GM19455 (cell line): Measurements from ENCODE around the gene RNASE2.
"Not testable (repeated sequence)": the region's sequence is repeated elsewhere in the genome, so short reads cannot be mapped to it uniquely, and the experiment has no call there.

ENCODE experiments used
- ATAC-seq: cut with Tn5 transposase; IDR thresholded peaks from one replicate; pipeline ENCODE4 v1.9.1; 2021; ENCODE audit not compliant: unreplicated experiment

Gene RNASE2

DNA sequence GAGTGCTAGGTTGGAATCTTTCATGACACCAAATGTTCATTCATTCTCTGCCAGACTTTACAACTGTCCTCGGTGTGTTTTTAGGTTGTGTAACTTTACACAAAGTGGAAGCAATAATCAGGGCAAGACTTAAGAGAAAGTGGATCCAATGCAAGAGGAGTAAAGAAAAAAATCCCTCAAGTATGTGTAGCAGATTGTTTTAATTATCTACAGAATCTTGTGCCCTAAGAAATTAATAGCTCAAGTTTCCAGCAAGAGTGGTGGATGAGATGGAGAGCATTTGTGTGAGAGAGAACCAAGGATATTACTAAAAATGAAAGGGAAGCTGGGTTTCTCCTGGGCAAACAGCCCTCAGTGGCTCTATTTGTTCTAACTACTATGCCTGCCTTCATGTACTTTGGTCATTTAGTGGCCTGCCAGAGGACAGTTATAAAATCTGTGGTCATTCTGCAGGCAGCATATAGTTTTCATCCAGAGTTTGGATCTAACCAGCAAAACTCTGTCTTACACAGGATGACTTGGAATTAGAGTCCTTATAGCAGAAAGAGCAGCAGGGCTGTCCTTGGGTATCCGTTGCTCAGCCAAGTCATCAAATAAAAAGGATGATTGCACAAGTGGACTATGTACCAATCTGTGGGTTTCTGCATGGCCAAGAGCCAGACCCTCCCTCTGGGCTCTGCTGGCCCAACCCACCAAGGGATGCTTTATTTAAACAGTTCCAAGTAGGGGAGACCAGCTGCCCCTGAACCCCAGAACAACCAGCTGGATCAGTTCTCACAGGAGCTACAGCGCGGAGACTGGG is at the start of gene RNASE2:
RNASE2 (plus strand) TSS at position 752 of the 802 bp plus-strand sequence. CDS start 285 bp downstream, outside the sequence.
- ATAC-seq = not testable (repeated sequence)

DNA sequence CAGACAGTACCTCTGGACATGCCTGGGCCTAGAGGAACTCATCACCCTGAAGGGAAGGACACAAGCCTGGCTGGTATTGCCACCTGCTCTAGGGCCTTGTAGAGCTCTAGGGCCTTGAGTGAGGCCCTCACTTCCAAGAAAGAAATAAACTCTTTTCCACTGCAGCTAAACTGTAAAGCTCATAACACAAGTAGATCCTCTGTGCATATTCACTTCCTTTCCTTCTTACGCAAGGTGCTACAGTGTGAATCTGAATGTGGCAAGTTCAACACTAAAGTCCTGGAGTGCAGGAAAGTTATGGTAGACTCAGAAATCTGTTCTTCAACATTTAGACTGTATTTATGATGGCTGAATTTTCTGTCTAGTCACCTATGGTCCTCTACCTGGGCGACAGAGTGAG is 49.6 kb upstream of the RNASE2 start:
- ATAC-seq = no peak

DNA sequence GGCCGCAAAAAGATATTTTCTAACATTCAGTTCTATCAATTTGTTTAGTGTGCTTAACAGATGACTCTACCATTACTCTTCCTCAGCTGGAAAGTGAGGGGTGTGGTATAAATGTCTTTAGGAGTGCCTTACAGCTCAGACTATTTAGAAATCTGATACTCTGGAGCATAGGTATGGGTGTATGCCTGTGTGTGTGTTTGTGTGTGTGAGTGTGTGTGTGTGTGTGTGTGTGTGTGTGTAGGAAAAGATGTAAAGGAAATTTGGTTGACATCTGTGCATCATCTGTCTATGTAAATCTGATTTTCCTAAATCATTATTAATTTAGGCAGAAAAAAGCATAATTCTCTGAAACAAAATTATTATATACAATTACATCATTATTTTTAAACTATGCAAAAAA is 48.1 kb upstream of the RNASE2 start:
- ATAC-seq = no peak

DNA sequence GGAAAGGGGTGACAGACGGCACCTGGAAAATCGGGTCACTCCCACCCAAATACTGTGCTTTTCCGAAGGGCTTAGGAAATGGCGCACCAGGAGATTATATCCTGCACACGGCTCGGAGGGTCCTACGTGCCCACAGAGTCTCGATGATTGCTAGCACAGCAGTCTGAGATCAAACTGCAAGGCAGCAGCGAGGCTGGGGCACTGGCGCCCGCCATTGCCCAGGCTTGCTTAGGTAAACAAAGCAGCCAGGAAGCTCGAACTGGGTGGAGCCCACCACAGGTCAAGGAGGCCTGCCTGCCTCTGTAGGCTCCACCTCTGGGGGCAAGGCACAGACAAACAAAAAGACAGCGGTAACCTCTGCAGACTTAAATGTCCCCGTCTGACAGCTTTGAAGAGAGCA is 44.5 kb upstream of the RNASE2 start:
- not testable (repeated sequence) for ATAC-seq

DNA sequence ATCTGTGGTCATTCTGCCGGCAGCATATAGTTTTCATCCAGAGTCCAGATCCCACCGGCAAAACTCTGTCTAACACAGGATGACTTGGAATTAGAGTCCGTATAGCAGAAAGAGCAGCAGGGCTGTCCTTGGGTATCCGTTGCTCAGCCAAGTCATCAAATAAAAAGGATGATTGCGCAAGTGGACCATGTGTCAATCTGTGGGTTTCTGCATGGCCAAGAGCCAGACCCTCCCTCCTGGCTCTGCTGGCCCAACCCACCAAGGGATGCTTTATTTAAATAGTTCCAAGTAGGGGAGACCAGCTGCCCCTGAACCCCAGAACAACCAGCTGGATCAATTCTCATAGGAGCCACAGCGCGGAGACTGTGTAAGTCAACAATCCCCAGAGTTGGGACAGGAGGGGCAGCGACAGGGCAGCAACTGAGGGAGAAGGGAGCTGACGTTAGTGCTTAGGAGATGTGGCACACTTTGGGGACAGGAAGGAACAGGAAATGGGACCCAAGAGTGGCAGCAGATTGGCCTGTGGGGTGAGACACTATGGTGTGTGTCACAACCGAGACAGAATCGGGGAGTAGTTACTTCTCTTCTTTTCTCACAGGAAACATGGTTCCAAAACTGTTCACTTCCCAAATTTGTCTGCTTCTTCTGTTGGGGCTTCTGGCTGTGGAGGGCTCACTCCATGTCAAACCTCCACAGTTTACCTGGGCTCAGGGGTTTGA is 36.1 kb upstream of the RNASE2 start:
- not testable (repeated sequence) for ATAC-seq

DNA sequence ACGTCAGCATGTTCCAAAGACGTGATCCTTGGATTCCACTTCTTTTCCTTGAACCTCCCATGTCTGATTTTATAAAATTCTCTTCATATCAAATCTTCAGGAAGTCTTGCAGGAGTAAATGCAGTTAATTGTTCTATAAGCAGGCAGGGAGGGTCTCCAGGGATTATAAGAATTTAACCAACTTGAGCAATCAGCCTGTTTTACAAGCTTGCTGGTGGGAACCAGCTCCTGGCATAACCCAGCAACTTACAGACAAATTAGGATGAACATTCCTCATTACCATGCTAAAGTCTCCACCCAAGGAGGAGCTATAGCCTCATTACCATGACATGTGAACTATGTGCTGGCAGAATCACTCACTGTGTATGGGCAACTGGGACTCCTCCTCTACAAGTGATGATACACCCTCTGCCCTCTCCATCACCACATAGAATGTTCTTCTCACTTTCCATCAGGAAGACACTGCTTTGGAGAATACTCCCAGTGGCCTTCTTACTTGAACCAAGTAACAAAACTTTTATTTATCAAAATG is 31.5 kb upstream of the RNASE2 start:
- ATAC-seq = not testable (repeated sequence)

DNA sequence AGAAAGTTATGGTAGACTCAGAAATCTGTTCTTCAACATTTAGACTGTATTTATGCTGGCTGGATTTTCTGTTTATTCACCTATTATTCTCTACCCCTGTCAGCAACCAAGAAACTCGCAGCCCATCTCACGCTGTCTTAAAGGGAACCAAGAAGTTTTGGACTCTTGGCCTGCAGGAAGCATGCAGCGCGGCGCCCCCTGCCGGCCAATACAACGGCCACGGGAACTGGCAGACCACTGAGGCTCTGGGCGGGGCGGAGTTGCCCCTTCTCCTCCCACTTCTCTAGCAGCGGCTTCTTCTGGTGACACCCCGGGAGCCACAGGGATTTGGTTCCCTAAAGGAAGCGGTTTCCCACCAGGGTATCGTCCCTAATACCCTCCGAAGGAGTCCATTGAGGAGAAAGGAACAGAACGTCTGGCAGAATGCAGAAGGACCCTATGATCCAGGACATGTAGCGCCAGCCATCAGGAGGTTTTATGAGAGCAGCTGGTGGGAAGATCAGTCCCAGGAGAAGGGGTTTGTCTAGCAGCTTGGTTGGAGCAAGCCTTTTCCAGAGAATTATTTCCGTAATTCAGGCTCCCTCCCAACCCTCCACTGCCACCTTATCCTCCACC is 21.0 kb upstream of the RNASE2 start:
- no peak for ATAC-seq

DNA sequence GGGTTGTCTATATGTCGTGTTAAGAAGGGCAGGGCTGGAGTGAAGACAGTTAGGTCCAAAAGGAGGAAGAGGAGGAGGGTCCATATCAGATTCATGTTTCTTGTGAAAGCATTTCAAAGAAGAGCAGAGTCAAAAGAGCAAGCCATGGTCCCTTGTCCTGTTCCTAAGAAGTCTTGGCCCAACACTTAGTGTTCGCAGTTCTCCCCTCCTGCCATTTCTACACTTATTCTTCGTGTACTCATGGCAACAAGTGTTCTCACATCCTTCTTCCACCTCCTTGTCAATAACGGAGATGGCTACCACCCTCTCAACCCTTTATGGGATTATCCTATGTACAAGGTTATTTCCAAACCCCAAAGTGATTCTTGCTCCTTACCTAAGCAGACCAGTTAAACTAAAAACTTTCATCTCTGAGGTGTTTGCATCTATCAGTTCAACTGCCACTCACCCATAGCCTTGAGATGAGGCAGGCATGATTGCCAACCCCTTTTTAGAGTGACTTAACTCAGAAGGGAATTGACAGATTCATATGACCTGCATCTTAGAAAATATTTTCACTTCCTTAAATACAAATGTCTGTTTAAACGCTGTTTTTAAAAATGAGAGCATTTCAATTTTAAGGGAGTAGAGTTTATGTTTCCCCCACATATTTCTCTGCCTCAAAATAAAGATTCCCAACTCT is 19.8 kb upstream of the RNASE2 start:
- no peak for ATAC-seq

DNA sequence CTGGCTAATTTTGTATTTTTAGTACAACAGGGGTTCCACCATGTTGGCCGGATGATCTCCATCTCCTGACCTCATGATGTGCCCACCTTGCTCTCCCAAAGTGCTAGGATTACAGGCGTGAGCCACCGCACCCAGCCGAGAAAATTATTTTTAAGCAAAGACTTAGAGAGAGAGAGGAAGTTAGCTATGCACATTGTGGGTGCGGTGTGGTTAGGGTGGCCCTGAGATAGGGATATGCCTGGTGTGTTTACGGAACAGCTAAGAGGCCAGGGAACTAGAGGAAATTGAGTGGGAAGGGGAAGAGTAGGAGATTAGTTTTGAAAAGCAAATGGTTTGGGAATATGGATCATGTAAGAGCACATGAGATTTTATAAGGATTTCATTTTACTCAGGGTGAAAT is 10.1 kb upstream of the RNASE2 start:
- not testable (repeated sequence) for ATAC-seq

DNA sequence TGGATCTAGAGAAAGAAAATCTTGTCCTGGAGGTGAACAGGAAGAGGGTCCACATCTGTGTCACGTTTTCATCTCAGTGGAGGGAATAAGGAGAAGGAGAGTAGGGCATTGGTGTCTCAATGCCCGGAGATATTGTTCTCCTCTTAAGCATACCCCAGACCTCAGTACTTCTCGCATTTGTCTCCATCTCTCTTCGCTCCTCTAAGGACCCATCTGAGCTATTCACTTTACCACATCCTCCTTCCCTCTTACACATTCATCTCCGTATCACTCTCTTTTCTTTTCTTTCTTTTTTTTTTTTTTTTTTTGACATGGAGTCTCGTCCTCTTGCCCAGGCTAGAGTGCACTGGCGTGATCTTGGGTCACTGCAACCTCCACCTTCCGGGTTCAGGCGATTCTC is 8.6 kb upstream of the RNASE2 start:
- not testable (repeated sequence) for ATAC-seq

DNA sequence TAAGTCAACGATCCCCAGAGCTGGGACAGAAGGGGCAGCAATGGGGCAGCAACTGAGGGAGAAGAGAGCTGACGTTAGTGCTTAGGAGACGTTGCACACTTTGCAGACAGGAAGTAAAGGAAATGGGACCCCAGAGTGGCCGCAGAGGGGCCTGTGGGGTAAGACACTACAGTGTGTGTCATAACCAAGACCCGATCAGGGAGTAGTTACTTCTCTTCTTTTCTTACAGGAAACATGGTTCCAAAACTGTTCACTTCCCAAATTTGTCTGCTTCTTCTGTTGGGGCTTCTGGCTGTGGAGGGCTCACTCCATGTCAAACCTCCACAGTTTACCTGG is 219 bp downstream of the RNASE2 start:
- ATAC-seq = not testable (repeated sequence)

DNA sequence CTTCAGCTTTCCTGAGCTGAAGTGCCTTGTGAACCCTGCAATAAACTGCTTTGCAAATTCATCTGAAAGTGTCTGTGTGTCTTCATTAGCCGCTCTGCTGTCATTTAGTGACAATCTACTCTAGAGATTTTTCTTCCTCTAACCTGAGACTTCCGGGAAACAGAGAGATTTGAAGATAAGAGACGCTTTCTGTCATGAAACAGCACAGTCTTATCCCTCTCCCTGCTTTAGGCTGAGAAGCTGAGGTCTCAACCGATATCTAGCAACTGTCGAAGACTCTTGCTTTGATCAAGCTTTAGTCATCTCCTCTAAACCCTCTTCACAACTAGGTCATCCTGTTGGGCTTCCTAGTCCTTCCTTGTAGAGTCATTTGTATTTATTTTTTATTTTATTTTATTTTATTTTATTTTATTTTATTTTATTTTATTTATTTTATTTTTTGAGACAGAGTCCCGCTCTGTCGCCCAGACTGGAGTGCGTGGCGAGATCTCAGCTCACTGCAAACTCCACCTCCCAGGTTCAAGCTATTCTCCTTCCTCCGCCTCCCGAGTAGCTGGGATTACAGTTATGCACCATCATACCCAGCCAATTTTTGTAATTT is 1.2 kb downstream of the RNASE2 start:
- ATAC-seq = no peak

DNA sequence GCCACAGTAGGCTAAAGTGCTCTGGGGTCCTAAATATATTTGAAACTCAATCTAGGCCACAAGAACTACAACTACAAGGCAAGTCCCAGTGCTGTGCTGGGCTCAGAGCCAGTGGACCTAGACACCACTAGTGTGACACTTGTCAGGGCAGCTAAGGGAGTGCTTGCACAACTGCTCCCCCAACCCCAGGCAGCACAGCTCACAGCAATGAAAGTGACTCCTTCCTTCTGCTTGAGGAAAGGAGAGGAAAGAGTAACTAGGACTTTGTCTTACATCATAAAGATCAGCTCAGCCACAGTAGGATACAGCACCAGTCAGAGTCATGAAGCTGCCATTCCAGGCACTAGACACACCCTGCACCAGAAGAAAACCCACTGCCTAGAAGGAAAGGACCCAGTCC is 3.7 kb downstream of the RNASE2 start:
- ATAC-seq = not testable (repeated sequence)

DNA sequence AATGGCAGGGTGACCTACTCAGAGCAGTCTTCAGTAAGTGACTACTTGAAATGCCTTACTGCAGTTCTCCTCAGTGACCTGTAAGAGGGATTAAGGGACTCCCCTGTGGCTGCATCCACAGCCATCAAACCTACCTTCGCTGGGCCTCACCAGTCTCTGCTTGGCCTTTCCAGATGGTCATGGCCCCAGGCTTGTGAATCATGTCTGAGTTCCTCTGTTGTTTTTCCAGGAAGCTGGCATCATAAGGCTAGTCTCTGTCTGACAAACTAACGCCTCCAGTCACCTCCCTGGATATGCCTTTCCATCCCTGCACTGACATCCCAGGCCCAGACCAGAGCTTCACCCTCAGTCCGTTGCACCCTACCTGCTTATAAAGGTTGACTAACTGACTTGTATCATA is 14.0 kb downstream of the RNASE2 start:
- no peak for ATAC-seq

DNA sequence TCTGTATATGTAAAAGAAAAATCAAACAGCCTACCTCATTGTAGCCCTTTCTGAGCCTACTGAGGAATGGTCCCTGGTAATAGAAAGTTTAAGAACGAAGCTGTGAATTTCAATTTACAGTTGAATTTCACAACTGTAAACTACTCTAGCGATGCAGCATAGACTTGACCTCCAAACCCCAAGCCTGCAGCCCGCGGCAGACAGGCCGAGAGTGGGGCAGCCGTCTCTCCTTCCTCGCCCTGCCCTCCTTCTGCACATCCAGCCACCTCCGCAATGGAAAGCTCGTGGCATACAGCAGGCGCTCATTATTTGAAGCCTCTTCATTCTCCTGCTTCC is 15.3 kb downstream of the RNASE2 start:
- ATAC-seq = no peak

DNA sequence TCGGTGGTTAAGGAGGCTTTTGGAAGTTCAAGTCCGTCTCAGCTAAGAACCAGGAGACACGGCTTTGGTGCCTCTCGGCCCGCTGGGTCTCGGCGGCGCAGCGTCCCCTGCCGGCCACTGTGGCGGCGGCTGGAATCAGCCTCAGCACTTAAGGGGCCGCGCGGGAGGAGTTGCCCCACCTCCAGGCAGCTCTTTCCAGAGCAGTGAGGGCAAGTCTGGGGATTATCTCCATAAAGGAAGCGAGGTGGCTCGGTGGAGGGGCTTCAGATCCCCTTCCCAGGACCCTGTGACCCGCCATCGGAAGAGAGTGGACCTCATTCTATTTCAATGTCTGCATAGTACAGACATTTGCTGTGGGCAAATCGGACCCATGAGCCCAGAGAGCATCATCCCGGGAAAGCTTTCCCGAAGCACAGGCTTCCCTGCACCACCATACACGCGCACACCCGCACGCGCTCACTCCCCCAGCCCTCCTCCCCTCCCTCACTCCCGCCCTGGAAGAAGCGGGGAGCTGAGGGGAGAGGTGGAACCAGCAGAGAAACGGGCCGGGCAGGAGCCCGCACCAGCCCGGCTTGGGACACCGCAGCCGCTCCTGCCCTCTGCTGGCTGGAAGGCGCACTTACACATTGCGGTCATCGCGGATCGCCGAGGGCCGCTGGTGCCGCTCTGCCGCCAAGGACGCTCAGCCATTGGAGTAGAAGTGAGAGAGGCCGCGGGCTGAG is 15.9 kb downstream of the RNASE2 start:
- ATAC-seq = peak; percentile 92

DNA sequence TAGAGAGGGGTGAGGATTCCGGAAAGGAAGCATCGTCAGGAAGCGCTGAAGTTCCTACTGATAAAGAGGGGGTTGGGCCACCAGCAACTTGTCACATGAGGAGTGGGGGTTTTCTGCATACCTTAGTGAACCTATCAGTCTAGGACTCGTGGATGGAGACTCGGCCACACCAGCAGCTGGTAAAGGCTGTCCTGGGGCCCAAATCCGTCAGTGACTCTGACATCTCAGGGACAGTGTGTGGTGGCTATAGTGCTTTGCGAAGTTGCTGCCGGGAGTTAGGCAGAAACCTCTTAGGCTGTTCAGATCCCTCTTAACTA is 16.4 kb downstream of the RNASE2 start:
- ATAC-seq = peak; percentile 15

DNA sequence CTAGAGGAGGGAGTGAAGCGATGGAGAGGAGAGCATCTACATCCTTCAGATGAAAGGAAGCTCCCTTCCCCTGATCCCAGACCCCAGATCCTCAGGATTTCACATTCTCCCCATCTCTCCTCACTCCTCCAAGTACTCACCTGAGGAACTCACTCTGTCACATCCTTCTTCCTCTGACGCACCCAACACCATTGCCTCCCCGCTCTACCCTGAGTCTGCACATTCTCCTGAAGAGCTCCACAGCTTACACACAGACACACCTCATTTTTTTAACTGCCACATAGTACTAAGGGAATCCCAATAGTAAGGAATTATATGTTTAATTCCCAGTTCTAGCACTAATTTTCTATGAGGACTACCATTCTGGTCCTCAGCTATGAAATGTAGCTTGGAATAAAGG is 18.2 kb downstream of the RNASE2 start:
- ATAC-seq = no peak

DNA sequence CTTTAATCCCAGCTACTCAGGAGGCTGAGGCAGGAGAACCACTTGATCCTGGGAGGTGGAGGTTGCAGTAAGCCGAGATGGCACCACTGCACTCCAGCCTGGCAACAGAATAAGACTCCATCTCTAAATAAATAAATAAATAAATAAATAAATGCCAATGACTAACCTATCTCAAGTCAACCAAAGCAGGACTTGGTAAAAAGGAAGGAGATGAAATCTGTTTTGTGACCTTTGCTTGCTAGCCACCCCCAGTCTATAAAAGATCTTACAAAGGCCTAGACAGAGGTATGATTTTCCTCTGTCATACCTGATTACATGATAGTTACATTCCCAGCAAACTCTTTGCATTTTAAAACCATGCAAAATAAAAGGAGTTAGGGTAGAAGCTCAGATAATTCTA is 21.0 kb downstream of the RNASE2 start:
- ATAC-seq = no peak

DNA sequence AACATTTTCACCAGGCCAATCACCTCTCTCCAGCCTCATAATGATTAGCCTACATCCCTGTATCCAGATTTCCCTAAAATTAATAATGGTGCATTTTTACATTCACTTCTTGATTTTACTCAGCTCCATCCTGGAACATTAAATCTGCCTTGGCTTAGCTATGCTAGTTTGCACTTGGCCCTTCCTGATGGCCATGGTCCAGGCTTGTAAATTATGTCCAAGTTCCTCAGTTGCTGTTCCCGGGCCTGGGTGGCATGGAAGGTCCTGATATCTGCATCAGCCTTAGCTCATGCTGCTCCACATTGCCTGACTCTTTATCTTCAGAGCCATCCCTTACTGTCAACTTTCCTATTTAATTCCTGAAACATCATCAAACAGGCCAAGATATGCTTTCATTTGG is 23.4 kb downstream of the RNASE2 start:
- no peak for ATAC-seq
